Ascending aorta (tissue), 2 donors: ENCODE data around the gene FGG. TPM values are rescaled to one million over a fixed set of nuclear protein-coding genes. Genes with fewer than 3 reads are reported as not detected.

Source experiments
- DNase-seq, 2 donors: peaks; one replicate each; pipeline ENCODE4 v3.0.0-alpha.2; 2019; ENCODE audit warnings: low spot score in 2 of 2
- H3K27ac ChIP-seq, 2 donors: fragments of 200-600 bp; sonication (generic); one replicate each; pipeline ENCODE4 v1.5.1; 2016 to 2017; ENCODE audit warnings: mild to moderate bottlenecking in 1 of 2
- H3K27me3 ChIP-seq: fragments of 200-600 bp; sonication (generic); one replicate; pipeline ENCODE4 v1.5.1; 2017
- H3K36me3 ChIP-seq, 2 donors: fragments of 200-600 bp; sonication (generic); one replicate each; pipeline ENCODE4 v1.5.1; 2016
- H3K4me1 ChIP-seq, 2 donors: fragments of 200-600 bp; sonication (generic); one replicate each; pipeline ENCODE4 v1.5.1; 2016 to 2017; ENCODE audit warnings: mild to moderate bottlenecking in 1 of 2
- H3K4me3 ChIP-seq, 2 donors: fragments of 200-600 bp; sonication (generic); one replicate each; pipeline ENCODE4 v1.5.1; 2016 to 2017; ENCODE audit warnings: mild to moderate bottlenecking in 1 of 2
- H3K9me3 ChIP-seq, 2 donors: fragments of 200-600 bp; sonication (generic); one replicate each; pipeline ENCODE4 v1.5.1; 2016
- intact Hi-C: fragments of 100-400 bp; cut with DNase I; formaldehyde crosslinking; loops from one replicate; pipeline ENCODE4 v1.15.1; 2023
- total RNA-seq: library from RNA; depleted of rRNA; stranded (reverse); fragments of >200 nt; gene quantifications from one replicate; pipeline ENCODE4 v1.1.0, GENCODE V29; 2016
- TF ChIP-seq, protein P1 (sequence below), 3 experiments: fragments of 200-600 bp in 2 of 3; fragments of 450-650 bp in 1 of 3; sonication (generic) in 2 of 3; IDR thresholded peaks; one replicate each; pipeline ENCODE4 v1.5.1; 2016 to 2019; ENCODE audit warnings: antibody characterized with exemption in 3 of 3, mild to moderate bottlenecking in 1 of 3, moderate library complexity in 1 of 3

The FGG gene
- total RNA-seq, 1 donor from 2014 or later, result 40.3 TPM

DNA sequence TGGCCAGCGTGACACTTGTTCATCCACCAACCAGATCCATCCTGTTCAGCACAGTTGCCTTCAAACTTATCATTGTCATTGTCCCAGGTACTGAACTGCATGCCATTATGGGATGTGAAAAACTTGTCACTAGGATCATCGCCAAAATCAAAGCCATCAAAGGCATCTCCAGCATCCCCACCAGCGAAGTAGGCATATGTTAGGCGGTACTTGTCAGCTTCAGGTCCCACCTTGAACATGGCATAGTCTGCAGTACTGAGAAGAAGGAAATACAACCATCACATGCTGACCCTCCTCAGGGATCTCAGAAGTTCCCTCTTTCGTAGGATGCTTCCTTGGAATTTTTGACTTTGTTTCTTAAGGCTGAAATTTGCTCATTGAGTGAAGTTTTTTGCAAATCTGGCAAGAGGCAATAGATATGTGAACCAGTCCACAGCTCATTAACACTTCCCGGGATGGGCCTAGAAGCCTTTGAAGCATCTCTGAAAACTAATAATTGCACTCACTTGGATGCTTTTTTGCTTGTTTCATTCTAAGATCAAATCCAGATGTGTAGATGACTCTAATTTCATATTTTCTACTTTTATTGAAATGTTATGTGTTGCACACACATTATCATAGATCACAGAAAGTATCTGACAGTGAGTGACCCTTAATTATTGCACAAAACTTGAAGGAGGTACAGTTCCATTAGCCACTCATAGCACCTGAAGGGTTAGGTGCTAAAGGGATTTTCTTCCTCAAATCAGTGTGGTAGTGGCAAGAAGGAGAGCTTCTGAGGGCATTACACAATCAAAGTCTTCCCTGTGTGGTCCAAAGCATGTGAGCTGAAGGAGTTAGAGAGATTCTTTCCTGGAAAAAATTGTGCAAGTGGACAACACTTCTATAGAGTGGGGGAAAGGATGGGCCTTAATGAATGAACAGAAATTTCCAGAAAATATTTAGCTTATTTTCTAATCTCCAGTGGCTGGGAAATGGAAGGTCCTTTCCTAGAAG, 5.4 kb downstream of the FGG start:
- intact Hi-C loops, result no loop called here
- DNase-seq, result no peak
- no peaks in the 10 kb centered on the region for H3K27me3 ChIP-seq
- H3K4me3 ChIP-seq, result no peak overlapping the region
- no peak overlapping the region for H3K27ac ChIP-seq
- TF ChIP-seq, protein P1, sequence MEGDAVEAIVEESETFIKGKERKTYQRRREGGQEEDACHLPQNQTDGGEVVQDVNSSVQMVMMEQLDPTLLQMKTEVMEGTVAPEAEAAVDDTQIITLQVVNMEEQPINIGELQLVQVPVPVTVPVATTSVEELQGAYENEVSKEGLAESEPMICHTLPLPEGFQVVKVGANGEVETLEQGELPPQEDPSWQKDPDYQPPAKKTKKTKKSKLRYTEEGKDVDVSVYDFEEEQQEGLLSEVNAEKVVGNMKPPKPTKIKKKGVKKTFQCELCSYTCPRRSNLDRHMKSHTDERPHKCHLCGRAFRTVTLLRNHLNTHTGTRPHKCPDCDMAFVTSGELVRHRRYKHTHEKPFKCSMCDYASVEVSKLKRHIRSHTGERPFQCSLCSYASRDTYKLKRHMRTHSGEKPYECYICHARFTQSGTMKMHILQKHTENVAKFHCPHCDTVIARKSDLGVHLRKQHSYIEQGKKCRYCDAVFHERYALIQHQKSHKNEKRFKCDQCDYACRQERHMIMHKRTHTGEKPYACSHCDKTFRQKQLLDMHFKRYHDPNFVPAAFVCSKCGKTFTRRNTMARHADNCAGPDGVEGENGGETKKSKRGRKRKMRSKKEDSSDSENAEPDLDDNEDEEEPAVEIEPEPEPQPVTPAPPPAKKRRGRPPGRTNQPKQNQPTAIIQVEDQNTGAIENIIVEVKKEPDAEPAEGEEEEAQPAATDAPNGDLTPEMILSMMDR (IDR thresholded peaks at IDR 0.05), result no peak
- H3K4me1 ChIP-seq, result no peaks in the 10 kb centered on the region
- no peaks in the 10 kb centered on the region for H3K9me3 ChIP-seq
- H3K36me3 ChIP-seq, result no peaks in the 10 kb centered on the region

GRCh38 chr4:154604696-154605200, 7.7 kb downstream of the FGG start:
- H3K4me1 ChIP-seq, result no peaks in the 10 kb centered on the region
- no peaks in the 10 kb centered on the region for H3K36me3 ChIP-seq
- no peaks in the 10 kb centered on the region for H3K27me3 ChIP-seq
- DNase-seq, result no peak
- H3K9me3 ChIP-seq, result no peaks in the 10 kb centered on the region
- H3K27ac ChIP-seq, result no peak overlapping the region
- TF ChIP-seq, protein P1 (IDR thresholded peaks at IDR 0.05), result no peak
- no peak overlapping the region for H3K4me3 ChIP-seq
- intact Hi-C loops, result no loop called here

GRCh38 chr4:154603033-154603943, 9.2 kb downstream of the FGG start:
- Histone ChIP-seq H3K4me1 (no peaks in the 10 kb centered on the region), H3K27me3 (no peaks in the 10 kb centered on the region), H3K4me3 (no peak overlapping the region), H3K9me3 (no peaks in the 10 kb centered on the region), H3K36me3 (no peaks in the 10 kb centered on the region), H3K27ac (no peak overlapping the region)
- TF ChIP-seq, protein P1 (IDR thresholded peaks at IDR 0.05), result no peak
- intact Hi-C loops, result no loop called here
- no peak for DNase-seq

DNA sequence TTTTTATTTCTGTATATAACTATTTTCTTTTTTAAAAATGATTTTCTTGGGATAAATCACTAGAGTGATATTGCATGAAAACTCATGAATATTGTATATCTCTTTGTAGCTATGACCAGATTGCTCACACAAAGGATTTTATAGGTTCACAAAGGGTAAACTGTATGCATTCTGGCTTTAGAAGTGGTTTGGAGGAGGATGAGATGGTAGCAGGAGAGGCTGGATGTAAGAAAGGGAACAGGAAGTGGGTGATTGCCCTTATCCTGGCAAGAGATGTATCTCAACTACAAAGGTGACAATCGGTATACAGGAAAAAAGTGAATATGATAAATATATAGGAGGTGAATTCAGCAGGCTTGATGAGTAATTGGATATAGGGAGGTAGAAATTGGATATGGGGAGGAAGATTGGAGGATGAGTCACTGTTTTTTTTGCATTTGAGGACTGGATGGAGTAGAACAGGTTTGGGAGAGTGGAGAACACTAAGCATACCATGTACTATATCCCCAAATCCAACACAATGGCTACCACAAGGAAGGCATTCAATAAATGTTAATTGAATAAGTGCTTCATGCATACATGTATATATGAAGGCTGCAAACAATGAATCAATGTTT, 9.9 kb downstream of the FGG start:
- TF ChIP-seq, protein P1 (IDR thresholded peaks at IDR 0.05), result no peak
- Histone ChIP-seq H3K27ac (no peak overlapping the region), H3K4me1 (no peaks in the 10 kb centered on the region), H3K4me3 (no peak overlapping the region), H3K27me3 (no peaks in the 10 kb centered on the region), H3K9me3 (no peaks in the 10 kb centered on the region), H3K36me3 (no peaks in the 10 kb centered on the region)
- intact Hi-C loops, result no loop called here
- no peak for DNase-seq
